K562 (cell line): Measurements from ENCODE around the gene OR52K1.

Experiments used
- CBFB ChIP-seq: sonication (generic); formaldehyde crosslinking; IDR thresholded peaks from 2 replicates; pipeline ENCODE4 v1.4.0; 2020; ENCODE audit warnings: mild to moderate bottlenecking, missing genetic modification reagents
- CTCF ChIP-seq, 3 experiments: IDR thresholded peaks in 2 of 3; conservative IDR thresholded peaks in 1 of 3; 2 replicates each; pipeline ENCODE4 v1.5.1; 2011 to 2012; ENCODE audit warnings: low read length in 3 of 3, mild to moderate bottlenecking in 3 of 3, control low read depth in 2 of 3, improper control_type of control experiment in 1 of 3, inconsistent platforms in 1 of 3, low read depth in 1 of 3, mixed read lengths in 1 of 3, moderate library complexity in 1 of 3; ENCODE audit not compliant: insufficient read depth in 2 of 3
- EP300 ChIP-seq: IDR thresholded peaks from 2 replicates; pipeline ENCODE4 v1.6.1; 2012; ENCODE audit warnings: low read length, improper control_type of control experiment
- KDM1A ChIP-seq, 2 experiments: fragments of 450-650 bp; IDR thresholded peaks; 2 replicates each; pipeline ENCODE4 v1.6.1; 2016; ENCODE audit warnings: mild to moderate bottlenecking in 2 of 2
- RFX1 ChIP-seq: fragments of 450-650 bp; IDR thresholded peaks from 2 replicates; pipeline ENCODE4 v1.6.1; 2016; ENCODE audit warnings: mild to moderate bottlenecking, moderate library complexity
- SNAPC5 ChIP-seq: fragments of 250-450 bp; sonication (Bioruptor Pico); IDR thresholded peaks from 2 replicates; pipeline ENCODE4 v1.8.0; 2021; ENCODE audit warnings: moderate library complexity, mild to moderate bottlenecking, inconsistent platforms
- SP1 ChIP-seq: sonication (generic); formaldehyde crosslinking; IDR thresholded peaks from 2 replicates; pipeline ENCODE4 v1.8.1; 2022; ENCODE audit warnings: mild to moderate bottlenecking, missing genetic modification reagents
- ZBTB43 ChIP-seq: sonication (generic); formaldehyde crosslinking; IDR thresholded peaks from 2 replicates; pipeline ENCODE4 v1.8.0; 2023; ENCODE audit warnings: mild to moderate bottlenecking, missing genetic modification reagents
- ZNF121 ChIP-seq: sonication (generic); formaldehyde crosslinking; conservative IDR thresholded peaks from 2 replicates; pipeline ENCODE4 v1.8.0; 2022; ENCODE audit warnings: missing genetic modification reagents
- ZNF133 ChIP-seq: fragments of 250-450 bp; sonication (Bioruptor Pico); IDR thresholded peaks from 2 replicates; pipeline ENCODE4 v1.4.0; 2020; ENCODE audit warnings: mild to moderate bottlenecking
- TF ChIP-seq, protein P1 (sequence below): fragments of 250-450 bp; sonication (Bioruptor Pico); IDR thresholded peaks from 2 replicates; pipeline ENCODE4 v1.8.0; 2022; ENCODE audit warnings: inconsistent platforms, mild to moderate bottlenecking, moderate library complexity, borderline replicate concordance
- TF ChIP-seq, protein P2 (sequence below): sonication (generic); formaldehyde crosslinking; IDR thresholded peaks from 2 replicates; pipeline ENCODE4 v1.8.1; 2023; ENCODE audit warnings: mild to moderate bottlenecking, missing genetic modification reagents
- TF ChIP-seq, protein P3 (sequence below): sonication (generic); formaldehyde crosslinking; IDR thresholded peaks from 2 replicates; pipeline ENCODE4 v1.8.1; 2022; ENCODE audit warnings: missing genetic modification reagents

DNA sequence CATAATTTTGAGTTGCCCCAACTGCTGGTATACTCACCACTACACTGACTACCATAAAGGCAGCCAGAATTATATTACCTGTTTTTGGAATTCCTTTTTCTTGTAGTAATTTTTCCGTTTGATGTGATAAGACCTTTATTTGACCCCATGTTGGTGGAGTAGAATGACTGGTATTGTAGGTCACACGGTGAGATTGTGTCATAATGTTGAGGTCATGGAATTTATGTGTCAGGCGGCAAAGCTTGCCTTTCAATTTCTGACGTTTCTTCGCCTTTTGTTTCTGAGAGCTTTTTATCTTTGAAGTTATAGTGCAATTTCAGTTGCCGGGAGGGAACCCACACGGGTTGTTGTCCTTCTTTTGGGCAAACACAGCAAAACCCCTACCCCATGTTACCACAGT lies 13.0 kb downstream of the OR52K1 start:
- TF ChIP-seq ZNF133 (CRISPR knock-in tag) (no peak), EP300 (no peak), KDM1A (IDR thresholded peaks at IDR 0.05) (no peak), ZNF121 (CRISPR knock-in tag) (no peak), SP1 (CRISPR knock-in tag) (no peak), RFX1 (no peak), CTCF (IDR thresholded peaks at IDR 0.05 in 2 of 3, conservative IDR thresholded peaks at IDR 0.05 in 1 of 3; ENCODE audit: insufficient read depth in 2 of 3, low read depth in 1 of 3, low read length in 3 of 3) (no peak), SNAPC5 (CRISPR knock-in tag) (no peak), ZBTB43 (CRISPR knock-in tag) (no peak), CBFB (CRISPR knock-in tag) (no peak)
- TF ChIP-seq, protein P1, sequence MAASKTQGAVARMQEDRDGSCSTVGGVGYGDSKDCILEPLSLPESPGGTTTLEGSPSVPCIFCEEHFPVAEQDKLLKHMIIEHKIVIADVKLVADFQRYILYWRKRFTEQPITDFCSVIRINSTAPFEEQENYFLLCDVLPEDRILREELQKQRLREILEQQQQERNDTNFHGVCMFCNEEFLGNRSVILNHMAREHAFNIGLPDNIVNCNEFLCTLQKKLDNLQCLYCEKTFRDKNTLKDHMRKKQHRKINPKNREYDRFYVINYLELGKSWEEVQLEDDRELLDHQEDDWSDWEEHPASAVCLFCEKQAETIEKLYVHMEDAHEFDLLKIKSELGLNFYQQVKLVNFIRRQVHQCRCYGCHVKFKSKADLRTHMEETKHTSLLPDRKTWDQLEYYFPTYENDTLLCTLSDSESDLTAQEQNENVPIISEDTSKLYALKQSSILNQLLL = no peak
- TF ChIP-seq, protein P2, sequence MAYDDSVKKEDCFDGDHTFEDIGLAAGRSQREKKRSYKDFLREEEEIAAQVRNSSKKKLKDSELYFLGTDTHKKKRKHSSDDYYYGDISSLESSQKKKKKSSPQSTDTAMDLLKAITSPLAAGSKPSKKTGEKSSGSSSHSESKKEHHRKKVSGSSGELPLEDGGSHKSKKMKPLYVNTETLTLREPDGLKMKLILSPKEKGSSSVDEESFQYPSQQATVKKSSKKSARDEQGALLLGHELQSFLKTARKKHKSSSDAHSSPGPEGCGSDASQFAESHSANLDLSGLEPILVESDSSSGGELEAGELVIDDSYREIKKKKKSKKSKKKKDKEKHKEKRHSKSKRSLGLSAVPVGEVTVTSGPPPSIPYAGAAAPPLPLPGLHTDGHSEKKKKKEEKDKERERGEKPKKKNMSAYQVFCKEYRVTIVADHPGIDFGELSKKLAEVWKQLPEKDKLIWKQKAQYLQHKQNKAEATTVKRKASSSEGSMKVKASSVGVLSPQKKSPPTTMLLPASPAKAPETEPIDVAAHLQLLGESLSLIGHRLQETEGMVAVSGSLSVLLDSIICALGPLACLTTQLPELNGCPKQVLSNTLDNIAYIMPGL (CRISPR knock-in tag) = no peak
- TF ChIP-seq, protein P3, sequence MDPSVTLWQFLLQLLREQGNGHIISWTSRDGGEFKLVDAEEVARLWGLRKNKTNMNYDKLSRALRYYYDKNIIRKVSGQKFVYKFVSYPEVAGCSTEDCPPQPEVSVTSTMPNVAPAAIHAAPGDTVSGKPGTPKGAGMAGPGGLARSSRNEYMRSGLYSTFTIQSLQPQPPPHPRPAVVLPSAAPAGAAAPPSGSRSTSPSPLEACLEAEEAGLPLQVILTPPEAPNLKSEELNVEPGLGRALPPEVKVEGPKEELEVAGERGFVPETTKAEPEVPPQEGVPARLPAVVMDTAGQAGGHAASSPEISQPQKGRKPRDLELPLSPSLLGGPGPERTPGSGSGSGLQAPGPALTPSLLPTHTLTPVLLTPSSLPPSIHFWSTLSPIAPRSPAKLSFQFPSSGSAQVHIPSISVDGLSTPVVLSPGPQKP (CRISPR knock-in tag) = no peak
